HFF-Myc (cell line): ENCODE data around the gene NPC1L1.

Experiments
- DNase-seq: peaks from one replicate; pipeline ENCODE4 v3.0.0-alpha.2; 2011; ENCODE audit warnings: low read depth; ENCODE audit errors: extremely low read depth
- H3K4me3 ChIP-seq: replicated peaks from 2 replicates; pipeline ENCODE4 v1.5.1; 2011; ENCODE audit warnings: low read depth, mild to moderate bottlenecking, control low read depth, low read length
- CTCF ChIP-seq: IDR thresholded peaks from 2 replicates; pipeline ENCODE4 v1.5.1; 2012; ENCODE audit warnings: mild to moderate bottlenecking, low read depth, low read length, control low read depth; ENCODE audit errors: missing control alignments

Gene NPC1L1

GRCh38 chr7:44522315-44522714 lies 18.8 kb downstream of the NPC1L1 start:
- DNase-seq: no peak
- TF ChIP-seq CTCF: no peak
- H3K4me3 ChIP-seq: no peak overlapping the region

GRCh38 chr7:44521347-44522095 lies 19.6 kb downstream of the NPC1L1 start:
- TF ChIP-seq CTCF: no peak
- no peak overlapping the region for H3K4me3 ChIP-seq
- no peak for DNase-seq

- H3K4me3 ChIP-seq: no peak overlapping the region
- no peak for DNase-seq
- no peak for TF ChIP-seq CTCF
Measured at GRCh38 chr7:44520574-44520973, 20.6 kb downstream of the NPC1L1 start.

GRCh38 chr7:44519546-44519945 lies 21.6 kb downstream of the NPC1L1 start:
- no peak for DNase-seq
- TF ChIP-seq CTCF: no peak
- no peak overlapping the region for H3K4me3 ChIP-seq

- DNase-seq: no peak
- no peak for TF ChIP-seq CTCF
Measured at GRCh38 chr7:44518761-44519160, 22.4 kb downstream of the NPC1L1 start.

GRCh38 chr7:44517175-44517574 lies 24.0 kb downstream of the NPC1L1 start:
- no peak overlapping the region for H3K4me3 ChIP-seq
- no peak for DNase-seq
- TF ChIP-seq CTCF: no peak

More at GRCh38 chr7:44518761-44519160, 22.4 kb downstream of the NPC1L1 start:
- no peak overlapping the region for H3K4me3 ChIP-seq

- no peak for TF ChIP-seq CTCF
Measured at GRCh38 chr7:44515590-44516268, 25.4 kb downstream of the NPC1L1 start.

More at GRCh38 chr7:44515590-44516268, 25.4 kb downstream of the NPC1L1 start:
- no peak overlapping the region for H3K4me3 ChIP-seq
- no peak for DNase-seq
